ENCODE data around the gene COL23A1. TPM values are rescaled to one million over a fixed set of nuclear protein-coding genes. Genes with fewer than 3 reads are reported as not detected.

The COL23A1 gene
- total RNA-seq, 1 experiment from 2014 or later, result not detected

- no peaks in the 10 kb centered on the region for H3K36me3 ChIP-seq (ENCODE audit: low read depth, low read length)
- peak; percentile 49 for DNase-seq
- no peak for TF ChIP-seq EZH2 (IDR thresholded peaks at IDR 0.05; ENCODE audit: low read length, unreplicated experiment)
- TF ChIP-seq, protein P1, sequence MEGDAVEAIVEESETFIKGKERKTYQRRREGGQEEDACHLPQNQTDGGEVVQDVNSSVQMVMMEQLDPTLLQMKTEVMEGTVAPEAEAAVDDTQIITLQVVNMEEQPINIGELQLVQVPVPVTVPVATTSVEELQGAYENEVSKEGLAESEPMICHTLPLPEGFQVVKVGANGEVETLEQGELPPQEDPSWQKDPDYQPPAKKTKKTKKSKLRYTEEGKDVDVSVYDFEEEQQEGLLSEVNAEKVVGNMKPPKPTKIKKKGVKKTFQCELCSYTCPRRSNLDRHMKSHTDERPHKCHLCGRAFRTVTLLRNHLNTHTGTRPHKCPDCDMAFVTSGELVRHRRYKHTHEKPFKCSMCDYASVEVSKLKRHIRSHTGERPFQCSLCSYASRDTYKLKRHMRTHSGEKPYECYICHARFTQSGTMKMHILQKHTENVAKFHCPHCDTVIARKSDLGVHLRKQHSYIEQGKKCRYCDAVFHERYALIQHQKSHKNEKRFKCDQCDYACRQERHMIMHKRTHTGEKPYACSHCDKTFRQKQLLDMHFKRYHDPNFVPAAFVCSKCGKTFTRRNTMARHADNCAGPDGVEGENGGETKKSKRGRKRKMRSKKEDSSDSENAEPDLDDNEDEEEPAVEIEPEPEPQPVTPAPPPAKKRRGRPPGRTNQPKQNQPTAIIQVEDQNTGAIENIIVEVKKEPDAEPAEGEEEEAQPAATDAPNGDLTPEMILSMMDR (conservative IDR thresholded peaks at IDR 0.05; ENCODE audit: low read depth, low read length), result no peak
- no peak for TF ChIP-seq EZH2phosphoT487 (IDR thresholded peaks at IDR 0.05; ENCODE audit: borderline replicate concordance, low read length)
- no peak overlapping the region for H3K4me3 ChIP-seq (ENCODE audit: low read length)
- CTCF ChIA-PET, result no interaction called here
- ATAC-seq, result peak; percentile 18
- no peak overlapping the region for H2AFZ ChIP-seq (ENCODE audit: low read length)
- H3K9me3 ChIP-seq (ENCODE audit: low read length), result no peaks in the 10 kb centered on the region
- POLR2A ChIA-PET (ENCODE audit: unreplicated experiment), result no interaction called here
- peak overlapping the region; percentile 29; the same call in 1 of the 2 replicates for H3K4me2 ChIP-seq (ENCODE audit: low read length)
- H3K4me1 ChIP-seq (ENCODE audit: insufficient read depth, low read length), result peaks cover 8% of the 10 kb centered on the region
- no peak overlapping the region for H3K27ac ChIP-seq (ENCODE audit: low read length)
- intact Hi-C loops (cut with micrococcal nuclease), result no loop called here
- H3F3A ChIP-seq (ENCODE audit: low read length, unreplicated experiment), result no peaks in the 10 kb centered on the region
- no peaks in the 10 kb centered on the region for H3K27me3 ChIP-seq (ENCODE audit: low read length)
- no TSS peak for BruUV-seq (replicated peaks)
- no peak overlapping the region for H3K9ac ChIP-seq (ENCODE audit: low read length)
- H3K79me2 ChIP-seq (ENCODE audit: low read length), result no peaks in the 10 kb centered on the region
- no peaks in the 10 kb centered on the region for H3K9me2 ChIP-seq (replicated peaks; ENCODE audit: low read length)
- H4K20me1 ChIP-seq (ENCODE audit: low read length), result no peaks in the 10 kb centered on the region
Observed at GRCh38 chr5:178193251-178193809, 396.9 kb downstream of the COL23A1 start.

- Histone ChIP-seq H3K36me3 (ENCODE audit: low read depth, low read length) (no peaks in the 10 kb centered on the region), H2AFZ (ENCODE audit: low read length) (no peak overlapping the region), H3K4me3 (ENCODE audit: low read length) (no peak overlapping the region), H3K79me2 (ENCODE audit: low read length) (no peaks in the 10 kb centered on the region), H3F3A (ENCODE audit: low read length, unreplicated experiment) (no peaks in the 10 kb centered on the region), H3K4me1 (ENCODE audit: insufficient read depth, low read length) (peaks cover 8% of the 10 kb centered on the region), H3K4me2 (ENCODE audit: low read length) (peak overlapping the region; percentile 29; the same call in 1 of the 2 replicates), H3K27ac (ENCODE audit: low read length) (no peak overlapping the region; the same call in 1 of the 2 replicates), H3K9ac (ENCODE audit: low read length) (no peak overlapping the region), H3K27me3 (ENCODE audit: low read length) (no peaks in the 10 kb centered on the region), H3K9me2 (replicated peaks; ENCODE audit: low read length) (no peaks in the 10 kb centered on the region), H4K20me1 (ENCODE audit: low read length) (no peaks in the 10 kb centered on the region), H3K9me3 (ENCODE audit: low read length) (no peaks in the 10 kb centered on the region)
- POLR2A ChIA-PET (ENCODE audit: unreplicated experiment), result no interaction called here
- no peak for TF ChIP-seq EZH2phosphoT487 (IDR thresholded peaks at IDR 0.05; ENCODE audit: borderline replicate concordance, low read length)
- TF ChIP-seq EZH2 (IDR thresholded peaks at IDR 0.05; ENCODE audit: low read length, unreplicated experiment), result no peak
- TF ChIP-seq, protein P1 (conservative IDR thresholded peaks at IDR 0.05; ENCODE audit: low read depth, low read length), result no peak
- CTCF ChIA-PET, result no interaction called here
- intact Hi-C loops (cut with micrococcal nuclease), result no loop called here
- DNase-seq (no peak), ATAC-seq (no peak)
- BruUV-seq (replicated peaks), result no TSS peak
Observed at GRCh38 chr5:178192787-178193186, 397.4 kb downstream of the COL23A1 start.

- Histone ChIP-seq H3K9ac (ENCODE audit: low read length) (no peak overlapping the region), H3K4me1 (ENCODE audit: insufficient read depth, low read length) (peaks cover 8% of the 10 kb centered on the region), H3K27ac (ENCODE audit: low read length) (no peak overlapping the region), H4K20me1 (ENCODE audit: low read length) (no peaks in the 10 kb centered on the region), H3K4me2 (ENCODE audit: low read length) (no peak overlapping the region), H3K9me2 (replicated peaks; ENCODE audit: low read length) (no peaks in the 10 kb centered on the region), H3K4me3 (ENCODE audit: low read length) (no peak overlapping the region), H3K9me3 (ENCODE audit: low read length) (no peaks in the 10 kb centered on the region), H3K79me2 (ENCODE audit: low read length) (no peaks in the 10 kb centered on the region), H3K36me3 (ENCODE audit: low read depth, low read length) (no peaks in the 10 kb centered on the region), H2AFZ (ENCODE audit: low read length) (no peak overlapping the region), H3K27me3 (ENCODE audit: low read length) (no peaks in the 10 kb centered on the region), H3F3A (ENCODE audit: low read length, unreplicated experiment) (no peaks in the 10 kb centered on the region)
- ChIA-PET CTCF (no interaction called here), POLR2A (ENCODE audit: unreplicated experiment) (interaction anchor here (0.5 kb wide), 1 partner anchor 579 kb away, joined by 3 read pairs; no protein-coding TSS in a partner anchor)
- TF ChIP-seq EZH2 (IDR thresholded peaks at IDR 0.05; ENCODE audit: low read length, unreplicated experiment) (no peak), EZH2phosphoT487 (IDR thresholded peaks at IDR 0.05; ENCODE audit: borderline replicate concordance, low read length) (no peak)
- TF ChIP-seq, protein P1 (conservative IDR thresholded peaks at IDR 0.05; ENCODE audit: low read depth, low read length), result no peak
- intact Hi-C loops (cut with micrococcal nuclease), result no loop called here
- DNase-seq (peak; percentile 95), ATAC-seq (peak; percentile 84)
- no TSS peak for BruUV-seq (replicated peaks)
Observed at GRCh38 chr5:178192244-178192643, 397.9 kb downstream of the COL23A1 start.

All from PC-3 (cell line).